HepG2 (cell line): ENCODE data around the gene SHROOM1.

Source experiments
- CBX2 ChIP-seq, 2 experiments: fragments of 200-600 bp in 1 of 2; sonication (generic); formaldehyde crosslinking in 1 of 2; IDR thresholded peaks; 2 replicates each; pipeline versions ENCODE4 v1.7.0 to v1.8.1; 2018 to 2022; ENCODE audit warnings: low read depth in 2 of 2, low read length in 1 of 2, mild to moderate bottlenecking in 1 of 2, missing genetic modification reagents in 1 of 2
- EP300 ChIP-seq, 3 experiments: sonication (generic) in 1 of 3; formaldehyde crosslinking in 1 of 3; IDR thresholded peaks; 2 replicates each; pipeline versions ENCODE4 v1.5.1 to v1.6.1; 2011 to 2020; ENCODE audit warnings: low read depth in 2 of 3, low read length in 2 of 3, borderline replicate concordance in 1 of 3, improper control_type of control experiment in 1 of 3, mild to moderate bottlenecking in 1 of 3, missing genetic modification reagents in 1 of 3, moderate library complexity in 1 of 3
- GABPA ChIP-seq, 2 experiments: IDR thresholded peaks; 2 replicates each; pipeline ENCODE4 v1.6.1; 2011 to 2016; ENCODE audit warnings: low read depth in 2 of 2, low read length in 1 of 2, missing biosample characterization in 1 of 2, missing genetic modification characterization in 1 of 2
- HNF4G ChIP-seq, 2 experiments: sonication (generic) in 1 of 2; formaldehyde crosslinking in 1 of 2; IDR thresholded peaks; 2 replicates each; pipeline versions ENCODE4 v1.4.0 to v1.6.1; 2011 to 2020; ENCODE audit warnings: borderline replicate concordance in 2 of 2, low read depth in 2 of 2, mild to moderate bottlenecking in 2 of 2, low read length in 1 of 2, missing genetic modification reagents in 1 of 2, moderate library complexity in 1 of 2
- KLF12 ChIP-seq: sonication (generic); formaldehyde crosslinking; IDR thresholded peaks from 2 replicates; pipeline ENCODE4 v1.4.0; 2020; ENCODE audit warnings: missing genetic modification reagents, borderline replicate concordance
- TEAD2 ChIP-seq: sonication (generic); formaldehyde crosslinking; IDR thresholded peaks from 2 replicates; pipeline ENCODE4 v1.9.0; 2021; ENCODE audit warnings: missing genetic modification reagents
- TF ChIP-seq, protein P1 (sequence below), 2 experiments: sonication (generic) in 1 of 2; formaldehyde crosslinking in 1 of 2; IDR thresholded peaks; 2 replicates each; pipeline versions ENCODE4 v1.5.1 to v1.6.1; 2011 to 2020; ENCODE audit warnings: borderline replicate concordance in 1 of 2, low read depth in 1 of 2, low read length in 1 of 2, mild to moderate bottlenecking in 1 of 2, missing genetic modification reagents in 1 of 2, moderate library complexity in 1 of 2

DNA sequence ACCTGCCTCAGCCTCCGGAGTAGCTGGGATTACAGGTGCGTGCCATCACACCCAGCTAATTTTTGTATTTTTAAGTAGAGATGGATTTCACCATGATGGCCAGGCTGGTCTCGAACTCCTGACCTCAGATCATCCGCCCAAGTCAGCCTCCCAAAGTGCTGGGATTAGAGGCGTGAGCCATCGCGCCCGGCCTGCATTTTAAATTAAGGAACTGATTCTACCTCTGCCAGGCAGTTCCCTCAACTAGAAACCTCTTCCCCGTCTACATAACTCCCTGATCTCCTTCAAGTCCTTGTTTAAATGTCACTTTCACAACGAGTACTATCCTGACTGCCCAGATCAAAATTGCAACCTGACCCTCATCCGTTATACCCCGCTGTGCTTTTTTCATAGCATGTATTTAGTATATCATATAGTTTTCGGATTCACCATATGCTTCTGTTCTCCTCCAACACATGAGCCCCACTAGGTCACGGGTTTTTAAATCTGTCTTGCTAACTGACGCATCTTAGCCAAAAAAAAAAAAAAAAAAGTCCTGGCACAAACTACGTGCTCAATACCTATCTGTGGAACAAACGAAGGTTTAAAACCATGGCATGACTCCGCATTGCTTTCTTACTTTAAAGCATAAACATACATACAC lies 18.2 kb downstream of the SHROOM1 start:
- TF ChIP-seq HNF4G (IDR thresholded peaks at IDR 0.05; ENCODE audit: borderline replicate concordance, low read depth, low read length): no peak
- TF ChIP-seq HNF4G (CRISPR knock-in tag; IDR thresholded peaks at IDR 0.05; ENCODE audit: borderline replicate concordance, low read depth): no peak
- no peak for TF ChIP-seq KLF12
- TF ChIP-seq TEAD2 (CRISPR knock-in tag): no peak
- no peak for TF ChIP-seq GABPA (IDR thresholded peaks at IDR 0.05; ENCODE audit: low read depth, low read length)
- TF ChIP-seq GABPA (CRISPR knock-in tag; IDR thresholded peaks at IDR 0.05; ENCODE audit: low read depth): no peak
- TF ChIP-seq CBX2 (IDR thresholded peaks at IDR 0.05; ENCODE audit: low read depth, low read length): no peak
- no peak for TF ChIP-seq CBX2 (CRISPR knock-in tag; IDR thresholded peaks at IDR 0.05; ENCODE audit: low read depth)
- TF ChIP-seq, protein P1, sequence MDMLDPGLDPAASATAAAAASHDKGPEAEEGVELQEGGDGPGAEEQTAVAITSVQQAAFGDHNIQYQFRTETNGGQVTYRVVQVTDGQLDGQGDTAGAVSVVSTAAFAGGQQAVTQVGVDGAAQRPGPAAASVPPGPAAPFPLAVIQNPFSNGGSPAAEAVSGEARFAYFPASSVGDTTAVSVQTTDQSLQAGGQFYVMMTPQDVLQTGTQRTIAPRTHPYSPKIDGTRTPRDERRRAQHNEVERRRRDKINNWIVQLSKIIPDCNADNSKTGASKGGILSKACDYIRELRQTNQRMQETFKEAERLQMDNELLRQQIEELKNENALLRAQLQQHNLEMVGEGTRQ (IDR thresholded peaks at IDR 0.05; ENCODE audit: low read depth, low read length): no peak
- TF ChIP-seq, protein P1 (CRISPR knock-in tag; IDR thresholded peaks at IDR 0.05; ENCODE audit: borderline replicate concordance): no peak
- no peak for TF ChIP-seq EP300 (IDR thresholded peaks at IDR 0.05; ENCODE audit: low read depth in 2 of 2, low read length in 2 of 2)
- no peak for TF ChIP-seq EP300 (CRISPR knock-in tag; IDR thresholded peaks at IDR 0.05; ENCODE audit: borderline replicate concordance)
